AG10803 (cell line): ENCODE results near the gene DCXR.

Experiments
- DNase-seq: peaks from one replicate; pipeline ENCODE4 v3.0.0; 2010; ENCODE audit warnings: low read depth
- H3K4me3 ChIP-seq: 2 replicates; pipeline ENCODE4 v1.5.1; 2011; ENCODE audit warnings: mild to moderate bottlenecking, low read length, control low read depth
- CTCF ChIP-seq: conservative IDR thresholded peaks from 2 replicates; pipeline ENCODE4 v1.5.1; 2011; ENCODE audit warnings: mild to moderate bottlenecking, low read length, control low read depth, inconsistent platforms

The DCXR gene

GRCh38 chr17:82014971-82015310 lies 22.6 kb downstream of the DCXR start:
- TF ChIP-seq CTCF: no peak
- no peak overlapping the region for H3K4me3 ChIP-seq
- DNase-seq: no peak

- no peak for TF ChIP-seq CTCF
- no peak for DNase-seq
- no peak overlapping the region for H3K4me3 ChIP-seq
Observed at GRCh38 chr17:82014432-82014831, 23.1 kb downstream of the DCXR start.

GRCh38 chr17:82013772-82014321 lies 23.6 kb downstream of the DCXR start:
- no peak for DNase-seq
- H3K4me3 ChIP-seq: no peak overlapping the region
- TF ChIP-seq CTCF: no peak

GRCh38 chr17:82013341-82013740 lies 24.2 kb downstream of the DCXR start:
- H3K4me3 ChIP-seq: no peak overlapping the region
- no peak for DNase-seq
- TF ChIP-seq CTCF: no peak

GRCh38 chr17:82012640-82013295 lies 24.7 kb downstream of the DCXR start:
- no peak overlapping the region for H3K4me3 ChIP-seq
- TF ChIP-seq CTCF: no peak
- no peak for DNase-seq

- no peak overlapping the region for H3K4me3 ChIP-seq
- no peak for TF ChIP-seq CTCF
- DNase-seq: no peak
Observed at GRCh38 chr17:82012261-82012639, 25.2 kb downstream of the DCXR start.

GRCh38 chr17:82011617-82012187 lies 25.8 kb downstream of the DCXR start:
- DNase-seq: no peak
- no peak for TF ChIP-seq CTCF
- H3K4me3 ChIP-seq: no peak overlapping the region
